DMS 273 (cell line): ENCODE results near the gene STARD9.

Experiments
- DNase-seq: peaks from one replicate; lab custom pipeline; 2025; ENCODE audit not compliant: unreplicated experiment; lab: John Stamatoyannopoulos, UW

Gene STARD9

GRCh38 chr15:42727750-42728381 is 152.5 kb downstream of the STARD9 start:
- no peak for DNase-seq

GRCh38 chr15:42728560-42728959 is 153.2 kb downstream of the STARD9 start:
- peak; percentile 16 for DNase-seq

- DNase-seq = no peak
Measured at GRCh38 chr15:42728972-42729371, 153.6 kb downstream of the STARD9 start.

- no peak for DNase-seq
Measured at GRCh38 chr15:42729409-42729808, 154.0 kb downstream of the STARD9 start.

- DNase-seq = no peak
Measured at GRCh38 chr15:42730135-42730534, 154.7 kb downstream of the STARD9 start.

- DNase-seq = no peak
Measured at GRCh38 chr15:42730536-42730935, 155.1 kb downstream of the STARD9 start.

GRCh38 chr15:42731461-42731860 is 156.1 kb downstream of the STARD9 start:
- DNase-seq = no peak

- no peak for DNase-seq
Measured at GRCh38 chr15:42732095-42732827, 156.9 kb downstream of the STARD9 start.

GRCh38 chr15:42733027-42733426 is 157.6 kb downstream of the STARD9 start:
- DNase-seq = no peak

- DNase-seq = no peak
Measured at GRCh38 chr15:42734076-42734672, 158.8 kb downstream of the STARD9 start.

- DNase-seq = no peak
Measured at GRCh38 chr15:42735382-42736165, 160.2 kb downstream of the STARD9 start.

- DNase-seq = peak; percentile 47
Measured at GRCh38 chr15:42736178-42736792, 160.9 kb downstream of the STARD9 start.

- DNase-seq = peak; percentile 90
Measured at GRCh38 chr15:42736793-42737528, 161.6 kb downstream of the STARD9 start, which contains the start of gene CDAN1. Gene CDAN1, minus strand, starts transcription at chr15:42737128. Its CDS starts 26 bp downstream, at chr15:42737102.

GRCh38 chr15:42737529-42738328 is 162.3 kb downstream of the STARD9 start:
- DNase-seq = peak; percentile 16

- no peak for DNase-seq
Measured at GRCh38 chr15:42741710-42742109, 166.3 kb downstream of the STARD9 start.

GRCh38 chr15:42742149-42742548 is 166.7 kb downstream of the STARD9 start:
- no peak for DNase-seq

- no peak for DNase-seq
Measured at GRCh38 chr15:42744195-42744594, 168.8 kb downstream of the STARD9 start.

GRCh38 chr15:42749266-42749665 is 173.9 kb downstream of the STARD9 start:
- peak; percentile 20 for DNase-seq

GRCh38 chr15:42750306-42750705 is 174.9 kb downstream of the STARD9 start:
- DNase-seq = no peak
